ENCODE measurements around the gene IFT88.

DNA sequence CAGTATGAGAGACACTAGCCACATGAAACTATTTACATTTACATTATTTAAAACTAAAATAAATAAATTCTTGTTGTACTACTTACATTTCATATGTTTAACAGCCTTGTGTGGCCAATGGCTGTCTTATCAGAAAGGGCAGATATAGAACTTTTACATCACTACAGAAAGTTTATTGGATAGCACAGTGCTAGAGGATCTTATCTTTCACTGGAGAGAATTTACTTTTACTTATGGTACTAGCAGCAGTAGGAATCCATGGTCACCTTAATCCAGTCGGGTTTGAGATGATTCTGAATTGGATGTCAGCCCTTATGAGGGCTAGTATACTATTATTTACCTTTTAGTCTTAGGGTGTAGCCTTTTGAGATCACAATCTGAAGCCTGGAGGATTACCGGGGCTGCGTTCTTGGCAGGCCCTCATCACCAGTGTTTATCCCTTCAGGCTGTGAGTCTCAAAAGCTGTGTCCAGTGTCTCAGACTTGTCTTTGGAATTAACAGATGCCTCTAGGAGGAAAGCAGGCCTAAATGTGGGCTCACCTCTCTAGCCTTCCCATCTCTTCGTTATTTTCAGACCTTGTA, 21.7 kb downstream of the IFT88 start:
- TF ChIP-seq RAD21 (CRISPR knock-in tag; conservative IDR thresholded peaks at IDR 0.05 in 1 of 2, IDR thresholded peaks at IDR 0.05 in 1 of 2) = no peak
- no peak for TF ChIP-seq ZNF253 (CRISPR knock-in tag; conservative IDR thresholded peaks at IDR 0.05)
- TF ChIP-seq STAG1 (CRISPR knock-in tag; IDR thresholded peaks at IDR 0.05; ENCODE audit: borderline replicate concordance) = no peak
- TF ChIP-seq ZC3H4 (CRISPR knock-in tag; IDR thresholded peaks at IDR 0.05; ENCODE audit: borderline replicate concordance) = no peak
- TF ChIP-seq MYNN (IDR thresholded peaks at IDR 0.05) = no peak
- no peak for TF ChIP-seq MYNN (CRISPR knock-in tag; IDR thresholded peaks at IDR 0.05)
- no peak for TF ChIP-seq CTCF (IDR thresholded peaks at IDR 0.05 in 2 of 3, conservative IDR thresholded peaks at IDR 0.05 in 1 of 3; ENCODE audit: insufficient read depth in 2 of 3, low read depth in 1 of 3, low read length in 3 of 3)
- TF ChIP-seq NELFE (IDR thresholded peaks at IDR 0.05; ENCODE audit: insufficient read depth, insufficient read length) = no peak
- TF ChIP-seq HDAC8 (tag; IDR thresholded peaks at IDR 0.05) = no peak
- TF ChIP-seq PHTF2 (CRISPR knock-in tag; IDR thresholded peaks at IDR 0.05) = no peak
- no peak for TF ChIP-seq CEBPB (tag; IDR thresholded peaks at IDR 0.05)
- no peak for TF ChIP-seq ZNF239 (CRISPR knock-in tag; IDR thresholded peaks at IDR 0.05)
- TF ChIP-seq, protein P1, sequence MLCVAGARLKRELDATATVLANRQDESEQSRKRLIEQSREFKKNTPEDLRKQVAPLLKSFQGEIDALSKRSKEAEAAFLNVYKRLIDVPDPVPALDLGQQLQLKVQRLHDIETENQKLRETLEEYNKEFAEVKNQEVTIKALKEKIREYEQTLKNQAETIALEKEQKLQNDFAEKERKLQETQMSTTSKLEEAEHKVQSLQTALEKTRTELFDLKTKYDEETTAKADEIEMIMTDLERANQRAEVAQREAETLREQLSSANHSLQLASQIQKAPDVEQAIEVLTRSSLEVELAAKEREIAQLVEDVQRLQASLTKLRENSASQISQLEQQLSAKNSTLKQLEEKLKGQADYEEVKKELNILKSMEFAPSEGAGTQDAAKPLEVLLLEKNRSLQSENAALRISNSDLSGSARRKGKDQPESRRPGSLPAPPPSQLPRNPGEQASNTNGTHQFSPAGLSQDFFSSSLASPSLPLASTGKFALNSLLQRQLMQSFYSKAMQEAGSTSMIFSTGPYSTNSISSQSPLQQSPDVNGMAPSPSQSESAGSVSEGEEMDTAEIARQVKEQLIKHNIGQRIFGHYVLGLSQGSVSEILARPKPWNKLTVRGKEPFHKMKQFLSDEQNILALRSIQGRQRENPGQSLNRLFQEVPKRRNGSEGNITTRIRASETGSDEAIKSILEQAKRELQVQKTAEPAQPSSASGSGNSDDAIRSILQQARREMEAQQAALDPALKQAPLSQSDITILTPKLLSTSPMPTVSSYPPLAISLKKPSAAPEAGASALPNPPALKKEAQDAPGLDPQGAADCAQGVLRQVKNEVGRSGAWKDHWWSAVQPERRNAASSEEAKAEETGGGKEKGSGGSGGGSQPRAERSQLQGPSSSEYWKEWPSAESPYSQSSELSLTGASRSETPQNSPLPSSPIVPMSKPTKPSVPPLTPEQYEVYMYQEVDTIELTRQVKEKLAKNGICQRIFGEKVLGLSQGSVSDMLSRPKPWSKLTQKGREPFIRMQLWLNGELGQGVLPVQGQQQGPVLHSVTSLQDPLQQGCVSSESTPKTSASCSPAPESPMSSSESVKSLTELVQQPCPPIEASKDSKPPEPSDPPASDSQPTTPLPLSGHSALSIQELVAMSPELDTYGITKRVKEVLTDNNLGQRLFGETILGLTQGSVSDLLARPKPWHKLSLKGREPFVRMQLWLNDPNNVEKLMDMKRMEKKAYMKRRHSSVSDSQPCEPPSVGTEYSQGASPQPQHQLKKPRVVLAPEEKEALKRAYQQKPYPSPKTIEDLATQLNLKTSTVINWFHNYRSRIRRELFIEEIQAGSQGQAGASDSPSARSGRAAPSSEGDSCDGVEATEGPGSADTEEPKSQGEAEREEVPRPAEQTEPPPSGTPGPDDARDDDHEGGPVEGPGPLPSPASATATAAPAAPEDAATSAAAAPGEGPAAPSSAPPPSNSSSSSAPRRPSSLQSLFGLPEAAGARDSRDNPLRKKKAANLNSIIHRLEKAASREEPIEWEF (CRISPR knock-in tag; IDR thresholded peaks at IDR 0.05) = no peak
- no peak for TF ChIP-seq EZH2 (IDR thresholded peaks at IDR 0.05; ENCODE audit: borderline replicate concordance, low read depth, low read length)
- TF ChIP-seq JUND (IDR thresholded peaks at IDR 0.05; ENCODE audit: borderline replicate concordance, low read depth, low read length) = no peak
- TF ChIP-seq JUND (tag; IDR thresholded peaks at IDR 0.05; ENCODE audit: borderline replicate concordance, low read depth, low read length) = no peak

Data from K562 (cell line).